SK-N-SH treated with all-trans-retinoic acid at 6 μM for 48 hours (cell line): ENCODE measurements around the gene HSFY1.
"Not testable (repeated sequence)": the region's sequence is repeated elsewhere in the genome, so short reads cannot be mapped to it uniquely, and the experiment has no call there.

Experiments
- ATAC-seq: fragments of 200-7000 bp; cut with Tn5 transposase; 3 replicates; pipeline ENCODE4 v1.9.1; 2020; ENCODE audit warnings: mild to moderate bottlenecking, moderate library complexity

Gene HSFY1

GRCh38 chrY:18546420-18546819 lies at the start of gene HSFY1:
Gene HSFY1, plus strand, starts transcription at chrY:18546720. Its CDS starts 68 bp downstream, at chrY:18546788.
- not testable (repeated sequence) for ATAC-seq

DNA sequence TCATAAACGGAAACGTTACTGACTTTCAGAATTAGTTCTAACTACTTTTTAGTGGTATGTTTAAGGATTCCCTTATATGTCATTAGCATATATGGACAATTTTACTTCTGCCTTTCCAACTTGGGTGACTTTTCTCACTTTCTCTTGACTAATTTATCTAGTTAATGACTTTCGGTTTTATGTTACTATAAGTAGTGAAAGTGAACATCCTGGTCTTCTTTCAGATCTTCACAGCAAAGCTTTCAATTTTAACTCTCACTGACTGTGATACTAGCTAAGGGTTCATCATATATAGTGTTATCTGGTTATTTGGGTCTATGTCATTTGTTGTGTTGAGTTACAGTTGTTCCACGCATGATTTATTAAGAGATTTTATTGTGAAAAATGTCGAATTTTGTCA lies 42.3 kb upstream of the HSFY1 start:
- not testable (repeated sequence) for ATAC-seq

GRCh38 chrY:18530995-18531655 lies 15.4 kb upstream of the HSFY1 start:
- ATAC-seq: not testable (repeated sequence)

- ATAC-seq: not testable (repeated sequence)
These were observed 7.6 kb upstream of the HSFY1 start for GRCh38 chrY:18538952-18539351.

- ATAC-seq: not testable (repeated sequence)
These were observed 6.6 kb downstream of the HSFY1 start for GRCh38 chrY:18553132-18553531.

DNA sequence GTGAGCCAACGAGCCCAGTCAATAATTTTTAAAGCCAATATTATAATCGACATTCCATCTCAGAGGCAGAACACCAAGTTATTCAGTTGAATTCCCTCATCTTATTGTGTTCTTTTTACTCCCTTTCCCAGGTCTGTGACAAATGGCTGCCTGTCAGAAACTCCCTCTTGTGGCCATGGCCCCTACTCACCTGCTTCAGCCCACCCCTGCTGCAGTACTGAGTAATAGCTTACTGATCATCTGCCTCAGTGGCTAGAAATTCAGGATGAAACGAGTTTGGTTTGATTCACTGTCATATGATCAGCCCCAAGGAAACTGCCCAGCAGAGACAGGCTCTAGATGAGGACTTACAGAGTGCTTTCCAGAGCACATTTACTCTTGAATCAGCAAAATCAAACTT lies 19.4 kb downstream of the HSFY1 start:
- not testable (repeated sequence) for ATAC-seq
